ENCODE measurements around the gene GALNT17. TPM values are rescaled to one million over a fixed set of nuclear protein-coding genes. Genes with fewer than 3 reads are reported as not detected.

The GALNT17 gene
- total RNA-seq, 1 experiment from 2014 or later, result not detected

DNA sequence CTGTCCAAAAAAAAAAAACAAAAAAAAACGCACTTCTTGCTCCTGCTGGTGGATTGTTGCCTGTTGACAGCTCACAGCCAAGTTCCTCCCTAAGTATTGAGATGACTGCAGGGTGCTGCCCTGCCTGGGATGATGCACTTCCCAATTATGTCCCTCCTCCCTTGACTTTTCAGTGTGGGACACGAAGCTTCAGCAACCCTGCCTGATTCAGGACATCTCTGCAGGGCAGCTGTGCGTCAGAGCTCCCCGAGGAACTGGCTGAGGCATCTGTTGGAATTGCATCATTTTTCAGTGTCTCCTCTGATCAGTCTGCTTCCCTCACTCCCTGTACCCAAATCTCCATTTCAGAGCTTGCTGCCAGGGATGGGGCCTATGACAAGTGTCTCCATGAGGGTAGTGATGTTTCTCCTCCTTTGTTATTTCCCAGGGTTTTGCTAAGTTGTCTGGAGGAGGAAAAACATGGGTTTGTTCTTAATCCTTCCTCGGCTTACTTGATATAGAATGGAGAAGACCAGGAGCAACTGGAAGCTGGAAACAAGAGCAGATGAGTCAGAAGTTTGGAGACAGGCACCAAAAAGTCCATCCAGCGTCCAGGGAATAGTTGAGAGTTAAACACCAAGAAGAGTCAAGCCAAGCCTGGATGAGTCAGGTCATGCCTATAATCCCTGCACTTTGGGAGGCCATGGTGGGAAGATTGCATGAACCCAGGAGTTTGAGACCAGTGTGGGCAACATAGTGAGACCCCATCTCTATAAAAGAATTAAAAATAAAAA lies 355.1 kb downstream of the GALNT17 start:
- DNase-seq, result no peak
- TF ChIP-seq, protein P1, sequence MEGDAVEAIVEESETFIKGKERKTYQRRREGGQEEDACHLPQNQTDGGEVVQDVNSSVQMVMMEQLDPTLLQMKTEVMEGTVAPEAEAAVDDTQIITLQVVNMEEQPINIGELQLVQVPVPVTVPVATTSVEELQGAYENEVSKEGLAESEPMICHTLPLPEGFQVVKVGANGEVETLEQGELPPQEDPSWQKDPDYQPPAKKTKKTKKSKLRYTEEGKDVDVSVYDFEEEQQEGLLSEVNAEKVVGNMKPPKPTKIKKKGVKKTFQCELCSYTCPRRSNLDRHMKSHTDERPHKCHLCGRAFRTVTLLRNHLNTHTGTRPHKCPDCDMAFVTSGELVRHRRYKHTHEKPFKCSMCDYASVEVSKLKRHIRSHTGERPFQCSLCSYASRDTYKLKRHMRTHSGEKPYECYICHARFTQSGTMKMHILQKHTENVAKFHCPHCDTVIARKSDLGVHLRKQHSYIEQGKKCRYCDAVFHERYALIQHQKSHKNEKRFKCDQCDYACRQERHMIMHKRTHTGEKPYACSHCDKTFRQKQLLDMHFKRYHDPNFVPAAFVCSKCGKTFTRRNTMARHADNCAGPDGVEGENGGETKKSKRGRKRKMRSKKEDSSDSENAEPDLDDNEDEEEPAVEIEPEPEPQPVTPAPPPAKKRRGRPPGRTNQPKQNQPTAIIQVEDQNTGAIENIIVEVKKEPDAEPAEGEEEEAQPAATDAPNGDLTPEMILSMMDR (conservative IDR thresholded peaks at IDR 0.05), result no peak
- TF ChIP-seq EZH2 (IDR thresholded peaks at IDR 0.05; ENCODE audit: low read depth), result no peak
- intact Hi-C loops (cut with micrococcal nuclease; ENCODE audit: unreplicated experiment), result no loop called here
- Histone ChIP-seq H3K36me3 (ENCODE audit: low read depth) (no peaks in the 10 kb centered on the region), H3K79me2 (ENCODE audit: low read depth) (no peaks in the 10 kb centered on the region), H3K4me2 (no peak overlapping the region), H3F3A (ENCODE audit: insufficient read depth, low read depth) (no peaks in the 10 kb centered on the region), H4K20me1 (ENCODE audit: insufficient read depth) (no peaks in the 10 kb centered on the region), H3K4me1 (replicated peaks; ENCODE audit: insufficient read depth) (no peaks in the 10 kb centered on the region), H3K9me3 (ENCODE audit: insufficient read depth, low read depth) (no peaks in the 10 kb centered on the region), H3K4me3 (no peak overlapping the region), H3K27ac (no peak overlapping the region), H3K27me3 (ENCODE audit: insufficient read depth, low read depth) (0 out of 2 replicates have a peak, but pooled peaks cover 8% of the 10 kb centered on the region), H2AFZ (no peak overlapping the region), H3K9me2 (ENCODE audit: insufficient read depth) (no peaks in the 10 kb centered on the region)
- BruUV-seq (replicated peaks), result no TSS peak
- POLR2A ChIA-PET (ENCODE audit: unreplicated experiment), result no interaction called here
- CTCF ChIA-PET, result interaction anchor here (0.6 kb wide), 1 partner anchor 1299 kb away, joined by 5 read pairs; no protein-coding TSS in a partner anchor

DNA sequence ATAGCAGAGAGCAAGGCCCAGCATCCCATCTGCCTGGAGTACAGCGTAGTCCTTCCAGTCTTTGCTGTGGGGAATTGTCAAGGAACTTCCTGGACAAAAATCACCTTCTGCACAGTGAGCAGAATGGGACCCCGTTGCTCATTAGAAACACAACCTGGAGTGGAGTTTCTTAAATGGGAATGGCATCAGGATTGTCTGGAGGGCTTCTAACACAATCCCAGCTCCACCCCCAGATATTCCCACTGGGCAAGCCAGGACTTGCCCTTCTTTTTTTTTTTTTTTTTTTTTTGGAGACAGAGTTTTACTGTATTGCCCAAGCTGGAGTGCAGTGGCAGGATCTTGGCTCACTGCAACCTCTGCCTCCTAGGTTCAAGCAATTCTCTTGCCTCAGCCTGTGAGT lies 356.4 kb downstream of the GALNT17 start:
- no peaks in the 10 kb centered on the region for H3K9me3 ChIP-seq (ENCODE audit: insufficient read depth, low read depth)
- H3K27ac ChIP-seq, result no peak overlapping the region
- no peak overlapping the region for H3K4me3 ChIP-seq
- no peaks in the 10 kb centered on the region for H3K27me3 ChIP-seq (ENCODE audit: insufficient read depth, low read depth)
- no peaks in the 10 kb centered on the region for H3K4me1 ChIP-seq (replicated peaks; ENCODE audit: insufficient read depth)
- no peak overlapping the region for H3K4me2 ChIP-seq
- intact Hi-C loops (cut with micrococcal nuclease; ENCODE audit: unreplicated experiment), result no loop called here
- no peaks in the 10 kb centered on the region for H3K79me2 ChIP-seq (ENCODE audit: low read depth)
- H2AFZ ChIP-seq, result no peak overlapping the region
- TF ChIP-seq, protein P1 (conservative IDR thresholded peaks at IDR 0.05), result no peak
- DNase-seq, result no peak
- H3K9me2 ChIP-seq (ENCODE audit: insufficient read depth), result no peaks in the 10 kb centered on the region
- H3K36me3 ChIP-seq (ENCODE audit: low read depth), result no peaks in the 10 kb centered on the region
- no peaks in the 10 kb centered on the region for H3F3A ChIP-seq (ENCODE audit: insufficient read depth, low read depth)
- ChIA-PET POLR2A (ENCODE audit: unreplicated experiment) (no interaction called here), CTCF (no interaction called here)
- H4K20me1 ChIP-seq (ENCODE audit: insufficient read depth), result no peaks in the 10 kb centered on the region
- no TSS peak for BruUV-seq (replicated peaks)

DNA sequence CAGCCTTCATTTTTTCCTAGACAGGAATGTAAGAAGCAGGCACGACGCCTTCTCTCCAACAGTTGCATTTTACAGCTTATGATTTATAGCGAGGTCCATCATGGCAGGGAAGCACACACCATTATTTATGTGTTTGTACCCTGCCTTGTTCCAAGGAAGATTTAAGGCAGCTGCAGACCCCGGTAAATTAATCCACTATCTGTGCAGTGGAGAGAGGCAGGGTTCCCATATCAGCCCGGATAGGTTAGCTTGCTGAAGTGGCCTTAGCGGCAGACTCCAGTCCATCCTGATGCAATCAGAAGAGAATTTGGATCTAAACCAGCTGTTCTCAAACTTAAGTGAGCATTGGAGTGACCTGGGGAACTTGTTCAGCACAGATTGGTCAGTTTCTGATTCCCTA lies 359.4 kb downstream of the GALNT17 start:
- Histone ChIP-seq H3K4me2 (no peak overlapping the region), H3K27ac (no peak overlapping the region), H3K36me3 (ENCODE audit: low read depth) (no peaks in the 10 kb centered on the region), H3K9me3 (ENCODE audit: insufficient read depth, low read depth) (no peaks in the 10 kb centered on the region), H3K4me1 (replicated peaks; ENCODE audit: insufficient read depth) (no peaks in the 10 kb centered on the region), H4K20me1 (ENCODE audit: insufficient read depth) (no peaks in the 10 kb centered on the region), H3K27me3 (ENCODE audit: insufficient read depth, low read depth) (no peaks in the 10 kb centered on the region), H3F3A (ENCODE audit: insufficient read depth, low read depth) (no peaks in the 10 kb centered on the region), H3K9me2 (ENCODE audit: insufficient read depth) (no peaks in the 10 kb centered on the region), H3K4me3 (no peak overlapping the region), H3K79me2 (ENCODE audit: low read depth) (no peaks in the 10 kb centered on the region), H2AFZ (no peak overlapping the region)
- no peak for TF ChIP-seq EZH2 (IDR thresholded peaks at IDR 0.05; ENCODE audit: low read depth)
- TF ChIP-seq, protein P1 (conservative IDR thresholded peaks at IDR 0.05), result no peak
- ChIA-PET CTCF (no interaction called here), POLR2A (ENCODE audit: unreplicated experiment) (no interaction called here)
- no TSS peak for BruUV-seq (replicated peaks)
- DNase-seq, result no peak
- intact Hi-C loops (cut with micrococcal nuclease; ENCODE audit: unreplicated experiment), result no loop called here
